ENCODE measurements around the gene CYP4B1.

- TF ChIP-seq CTCF (IDR thresholded peaks at IDR 0.05) (no peak), POLR2A (IDR thresholded peaks at IDR 0.05) (no peak)
Observed at GRCh38 chr1:46804926-46805325, 6.1 kb downstream of the CYP4B1 start.

Data from esophagus squamous epithelium (tissue), 4 donors.